Measurements from ENCODE around the gene SLC9A3.

The SLC9A3 gene

DNA sequence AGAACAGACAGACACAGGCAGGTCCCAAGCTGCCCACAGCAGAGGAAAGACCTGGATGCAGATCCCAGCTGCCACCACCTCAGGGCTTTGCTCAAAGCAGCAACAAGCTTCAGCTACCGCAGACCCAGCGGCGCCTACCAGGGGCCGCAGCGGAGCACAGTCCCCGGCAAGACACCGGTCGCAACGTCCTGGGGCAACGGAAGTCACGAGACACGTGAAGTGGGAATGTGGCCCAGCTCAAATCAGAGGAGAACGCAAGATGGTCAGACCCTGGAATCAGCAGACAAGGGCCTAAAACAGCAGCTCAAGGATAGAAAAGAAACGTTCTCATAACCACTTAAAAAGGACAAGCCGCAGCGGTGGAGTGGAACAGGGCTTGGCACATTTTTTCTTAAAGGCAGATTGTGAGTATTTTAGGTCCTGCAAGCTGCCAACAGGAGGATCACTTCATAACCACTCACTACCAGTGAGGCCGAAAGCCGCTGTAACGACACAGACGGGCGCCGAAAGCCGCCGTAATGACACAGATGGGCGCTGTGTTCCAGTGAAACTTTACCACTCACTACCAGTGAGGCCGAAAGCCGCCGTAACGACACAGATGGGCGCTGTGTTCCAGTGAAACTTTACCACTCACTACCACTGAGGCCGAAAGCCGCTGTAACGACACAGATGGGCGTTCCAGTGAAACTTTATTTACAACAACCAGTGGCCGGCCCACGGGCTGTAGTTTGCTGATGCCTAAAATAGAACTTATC lies 21.7 kb downstream of the SLC9A3 start:
- no peak for DNase-seq

DNA sequence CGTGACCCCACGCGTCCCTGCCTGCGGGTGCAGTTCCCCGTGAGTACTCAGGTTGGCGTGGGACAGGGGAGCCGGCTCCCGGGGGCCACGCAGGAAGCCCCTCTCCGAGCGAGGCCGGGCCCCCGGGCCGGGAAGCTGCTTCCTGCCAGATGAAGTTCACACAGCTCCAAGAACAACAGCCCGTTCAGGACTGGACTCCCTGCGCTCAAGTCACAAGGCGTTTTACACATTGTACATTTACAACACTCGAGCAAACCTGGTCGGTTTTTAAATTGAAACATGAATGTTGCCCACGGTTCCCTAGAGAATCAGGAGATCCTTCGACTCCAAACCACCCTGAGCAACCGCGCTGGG lies 22.4 kb downstream of the SLC9A3 start:
- no peak for DNase-seq

DNA sequence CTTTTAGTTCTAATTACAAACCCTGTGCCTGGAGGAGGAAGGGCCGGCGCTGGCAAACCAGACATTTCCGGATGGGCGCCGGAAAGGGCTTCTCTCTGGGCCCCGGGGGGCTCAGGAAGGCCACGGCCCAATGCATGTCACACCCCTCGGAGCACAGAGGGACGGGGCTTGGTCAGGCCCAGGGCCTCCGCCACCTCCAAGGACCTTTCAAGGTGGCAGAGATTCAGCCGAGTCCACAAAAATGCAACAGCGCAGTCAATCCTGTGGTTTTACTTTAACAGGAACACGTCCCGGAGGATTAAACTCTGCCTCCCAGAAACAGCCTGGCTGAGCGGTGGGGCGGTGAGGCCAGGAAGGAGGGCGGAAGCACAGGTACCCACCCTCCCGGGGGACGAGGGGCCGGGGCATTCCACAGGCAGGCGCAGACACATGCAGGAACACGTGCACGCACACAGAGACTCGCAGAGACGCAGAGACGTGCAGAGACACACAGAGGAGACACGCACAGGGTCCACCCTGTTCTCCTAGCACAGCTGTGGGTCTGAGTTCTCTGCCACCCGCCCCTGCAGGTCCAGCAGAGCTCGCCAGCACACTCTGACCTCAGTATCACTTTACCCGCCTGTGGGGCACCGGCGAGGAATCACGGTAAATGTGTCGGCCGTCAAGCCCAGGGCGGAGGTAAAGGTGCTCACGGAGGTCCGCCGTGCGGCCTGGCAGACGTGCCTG lies 23.0 kb downstream of the SLC9A3 start:
- no peak for DNase-seq

DNA sequence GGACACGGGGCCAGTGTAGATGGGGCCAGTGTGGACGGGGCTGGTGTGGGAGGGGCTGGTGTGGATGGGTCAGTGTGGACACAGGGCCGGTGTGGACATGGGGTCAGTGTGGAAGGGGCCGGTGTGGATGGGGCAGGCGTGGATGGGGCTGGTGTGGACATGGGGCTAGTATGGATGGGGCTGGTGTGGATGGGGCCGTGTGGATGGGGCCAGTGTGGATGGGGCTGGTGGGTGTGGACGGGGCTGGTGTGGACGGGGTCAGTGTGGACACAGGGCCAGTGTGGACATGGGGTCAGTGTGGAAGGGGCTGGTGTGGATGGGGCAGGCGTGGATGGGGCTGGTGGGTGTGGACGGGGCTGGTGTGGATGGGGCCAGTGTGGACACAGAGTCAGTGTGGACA lies 23.8 kb downstream of the SLC9A3 start:
- DNase-seq: no peak

DNA sequence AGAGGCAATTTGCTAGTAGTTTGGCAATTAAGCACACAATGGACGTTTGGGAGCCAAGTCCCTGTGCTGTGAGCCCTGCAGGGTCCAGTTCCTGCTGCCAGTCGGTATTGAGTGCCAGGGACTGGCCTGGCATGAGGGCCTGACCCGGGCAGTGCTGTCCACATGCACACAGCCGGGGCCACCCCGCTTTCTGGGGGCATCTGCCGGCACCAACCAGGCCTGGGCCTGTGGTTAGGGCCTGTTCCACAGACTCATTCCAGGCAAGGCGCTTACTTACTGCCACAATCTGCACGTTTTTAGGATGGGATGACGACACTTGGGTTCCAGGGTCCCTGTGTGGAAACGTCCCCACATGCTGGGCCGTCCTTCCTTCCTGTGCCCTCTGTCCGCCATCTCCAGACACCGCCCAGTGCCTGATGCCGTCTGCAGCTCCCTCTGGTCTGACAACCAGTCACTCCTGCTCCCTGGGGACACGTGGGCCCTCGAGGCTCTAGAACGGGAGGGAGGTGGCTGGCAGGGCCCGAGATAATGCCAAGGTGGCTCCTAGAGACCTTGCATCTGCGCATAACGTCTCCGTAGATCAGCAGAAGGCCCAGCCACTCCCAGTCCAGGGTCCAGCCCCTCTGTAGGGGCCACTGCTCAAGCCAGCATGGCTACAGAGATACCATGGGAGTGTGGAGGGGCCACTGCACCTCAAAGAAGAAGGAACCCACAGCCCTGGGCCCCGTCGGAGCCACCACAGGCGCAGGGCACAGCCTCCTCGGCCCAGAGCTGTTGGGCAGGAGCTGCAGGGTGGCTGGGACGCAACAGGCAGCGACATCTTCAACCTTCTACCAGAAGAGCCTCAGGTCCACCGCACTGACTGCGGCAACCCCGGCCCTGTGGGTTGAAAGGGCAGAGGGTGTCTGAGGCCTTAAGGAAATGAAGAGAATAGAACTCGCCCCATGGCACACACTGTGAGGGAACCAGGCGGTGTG lies 24.7 kb downstream of the SLC9A3 start:
- DNase-seq: no peak

DNA sequence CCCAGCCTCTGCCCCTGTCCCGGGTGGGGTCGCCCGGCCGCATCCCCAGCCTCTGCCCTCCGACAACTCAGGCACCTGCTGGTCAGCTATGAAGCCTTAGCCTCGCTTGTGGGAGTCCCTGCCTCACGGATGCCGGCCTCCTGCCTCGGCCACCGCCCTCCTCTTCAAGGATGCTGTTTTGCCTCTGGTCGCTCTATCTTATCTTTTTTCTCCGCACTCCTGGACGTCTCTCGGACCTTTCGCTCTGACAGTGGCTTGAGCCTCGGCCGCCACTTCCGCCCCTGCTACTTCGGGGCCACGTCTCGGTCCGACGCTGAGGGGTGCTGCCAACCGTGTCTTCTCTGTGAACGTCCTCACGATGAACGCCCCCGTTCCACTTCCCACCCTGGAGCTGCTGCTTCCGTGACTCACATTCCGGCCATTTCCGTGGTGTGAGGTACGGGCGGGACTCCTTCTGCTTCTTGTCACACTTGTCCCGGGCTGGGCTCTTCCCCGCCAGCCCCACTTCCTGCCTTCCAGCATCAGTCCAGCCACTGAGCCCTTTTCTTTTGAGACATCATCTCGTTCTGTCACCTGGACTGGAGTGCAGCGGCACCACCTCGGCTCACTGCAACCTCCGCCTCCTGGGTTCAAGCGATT lies 26.3 kb downstream of the SLC9A3 start:
- no peak for DNase-seq

DNA sequence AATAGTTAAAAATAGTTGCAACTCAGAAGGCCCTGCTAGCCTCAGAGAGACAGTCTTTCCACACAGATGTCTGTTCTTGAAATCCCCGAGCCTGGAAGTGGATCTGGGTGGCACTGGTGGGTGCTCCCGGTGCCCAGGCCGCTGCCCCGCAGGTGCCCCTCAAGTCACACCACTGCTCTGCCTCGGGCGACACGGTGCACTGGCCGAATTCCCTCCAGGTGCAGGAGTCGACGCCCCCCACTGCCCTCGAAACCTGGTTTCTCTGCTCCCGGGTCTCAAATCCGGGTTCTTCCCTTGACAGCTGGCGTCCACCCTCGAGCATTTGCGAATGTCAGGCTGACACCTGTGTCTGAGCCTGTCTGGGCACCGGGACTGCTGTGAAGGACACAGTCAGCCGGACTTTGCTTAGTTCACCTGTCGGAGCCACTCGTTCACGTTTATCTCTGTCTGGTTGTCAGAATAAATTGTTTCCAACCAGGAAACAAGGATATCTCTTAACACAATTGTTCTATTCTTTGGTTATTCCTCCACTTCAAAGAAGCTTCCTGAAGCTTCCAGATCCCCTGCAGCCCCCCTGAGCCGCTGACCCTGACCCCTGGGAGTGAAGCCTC lies 27.1 kb downstream of the SLC9A3 start:
- no peak for DNase-seq

DNA sequence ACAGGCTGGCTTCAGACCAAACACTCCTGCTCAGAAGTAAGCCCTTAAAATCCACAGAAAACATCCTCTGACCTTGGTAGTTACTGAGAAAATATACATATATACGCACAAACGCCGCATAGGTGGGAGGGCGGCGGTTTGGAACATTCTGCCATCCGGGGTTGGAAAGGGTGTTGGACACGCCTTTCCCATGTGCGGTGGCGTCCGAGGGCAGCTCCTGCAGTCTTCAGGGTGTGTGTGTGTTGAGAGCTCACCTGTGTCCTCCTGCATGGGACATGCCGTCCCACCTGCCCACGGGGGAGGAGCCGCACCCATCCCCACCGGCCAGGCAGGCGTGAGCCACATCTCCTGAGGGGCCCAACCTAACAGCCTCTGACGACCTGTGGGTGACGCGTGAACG lies 28.2 kb downstream of the SLC9A3 start:
- no peak for DNase-seq

DNA sequence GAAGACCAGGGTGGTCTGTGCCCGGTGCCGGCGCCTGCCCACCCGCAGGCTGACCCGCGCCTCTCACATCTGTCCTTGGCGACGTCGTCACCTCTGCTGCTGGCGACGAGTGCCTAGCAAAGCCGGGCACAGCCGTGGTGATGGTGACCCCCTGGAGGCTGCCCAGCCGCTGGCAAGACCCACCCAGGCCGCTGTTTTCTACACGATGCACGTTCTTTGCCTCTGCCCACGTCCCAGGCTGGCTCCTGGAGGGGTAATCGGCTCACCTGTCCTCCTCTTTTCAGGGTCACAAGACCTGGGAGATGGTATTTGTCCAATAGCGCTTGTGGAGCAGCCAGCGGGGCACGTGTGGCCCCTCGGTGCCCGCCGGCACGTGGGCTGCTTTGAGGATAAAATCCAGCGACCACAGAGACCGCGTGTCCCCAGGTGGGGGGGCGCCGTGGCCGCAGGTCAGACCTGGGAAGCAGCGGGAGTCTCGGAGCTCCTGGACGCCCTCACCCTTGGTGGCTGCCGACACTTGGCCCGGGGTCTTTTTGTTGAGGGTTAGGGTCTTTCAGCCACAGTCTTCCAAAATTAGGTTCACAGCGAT lies 29.5 kb downstream of the SLC9A3 start:
- DNase-seq: no peak

DNA sequence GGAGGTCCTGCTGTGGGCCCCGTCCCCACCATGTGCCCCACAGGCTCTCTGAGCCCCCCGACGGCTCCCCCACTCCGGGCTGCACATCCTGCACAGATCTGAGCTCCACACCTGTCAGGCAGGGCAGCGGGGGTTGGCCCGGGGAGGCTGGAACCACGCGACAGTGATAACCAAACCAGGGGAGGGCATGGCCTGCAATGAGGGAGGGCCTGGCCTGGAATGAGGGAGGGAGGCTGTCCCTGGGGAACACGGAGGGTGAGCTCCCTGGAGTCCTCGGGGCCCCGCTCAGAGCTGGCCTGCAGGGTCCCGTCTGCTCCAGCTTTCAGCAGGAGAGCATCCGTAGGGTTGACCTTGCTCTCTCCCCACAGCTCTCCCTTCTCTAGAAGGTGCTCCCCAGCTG lies 30.5 kb downstream of the SLC9A3 start:
- DNase-seq: no peak

DNA sequence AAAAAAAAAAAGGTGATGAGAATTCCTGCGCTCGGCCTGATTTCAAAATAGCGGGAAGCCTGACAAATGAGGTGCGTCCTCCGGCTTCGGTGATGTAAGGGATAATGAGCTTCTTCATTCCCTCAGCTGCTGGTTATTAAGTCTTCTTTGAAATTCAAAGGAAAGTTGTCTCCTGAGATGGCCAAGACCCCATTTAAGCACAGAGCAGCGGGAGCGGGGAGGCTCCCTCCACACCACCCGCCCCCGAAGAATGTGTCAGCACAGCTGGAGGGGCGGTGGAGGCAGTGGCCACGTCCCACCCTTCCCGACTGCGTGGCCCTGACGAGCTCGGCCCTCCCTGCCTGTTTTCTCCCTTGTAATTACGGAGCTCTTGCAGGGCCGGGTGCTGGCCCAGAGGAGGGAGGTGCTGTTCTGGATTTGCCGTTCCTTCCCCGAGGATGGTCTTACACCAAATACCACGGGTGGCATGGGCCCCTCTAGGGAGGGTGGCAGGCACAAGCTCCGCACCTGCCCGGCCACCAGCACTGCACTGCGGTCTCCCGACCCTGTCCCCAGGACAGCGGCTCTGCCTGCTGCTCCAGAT lies 31.0 kb downstream of the SLC9A3 start:
- DNase-seq: no peak

DNA sequence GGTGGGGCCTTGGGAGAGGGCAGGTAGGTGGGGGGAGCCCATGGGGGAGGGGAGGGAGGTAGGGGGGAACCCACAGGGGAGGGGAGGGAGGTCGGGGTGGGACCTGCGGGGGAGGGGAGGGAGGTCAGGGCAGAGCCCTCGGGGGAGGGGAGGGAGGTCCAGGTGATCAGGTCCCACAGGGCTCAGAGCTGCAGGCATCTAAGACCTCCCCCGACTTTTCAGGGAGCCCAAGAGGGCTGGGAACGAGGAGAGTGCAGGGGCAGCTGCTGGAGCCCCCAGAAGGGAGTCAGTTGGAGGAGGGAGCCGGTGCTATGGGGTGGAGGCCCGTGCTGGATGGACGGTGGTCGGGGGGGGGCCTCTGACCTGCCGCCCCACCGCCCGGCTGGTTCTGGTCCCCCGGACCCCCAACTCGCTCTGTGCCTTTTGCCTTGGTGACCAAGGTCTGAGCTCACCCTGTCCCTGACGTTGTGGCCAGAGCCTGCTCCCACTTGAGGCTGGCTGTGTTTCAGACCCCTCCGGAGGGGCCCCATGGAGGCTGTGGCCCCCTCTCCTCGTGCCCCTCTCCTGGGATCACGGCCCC lies 31.8 kb downstream of the SLC9A3 start:
- DNase-seq: no peak

DNA sequence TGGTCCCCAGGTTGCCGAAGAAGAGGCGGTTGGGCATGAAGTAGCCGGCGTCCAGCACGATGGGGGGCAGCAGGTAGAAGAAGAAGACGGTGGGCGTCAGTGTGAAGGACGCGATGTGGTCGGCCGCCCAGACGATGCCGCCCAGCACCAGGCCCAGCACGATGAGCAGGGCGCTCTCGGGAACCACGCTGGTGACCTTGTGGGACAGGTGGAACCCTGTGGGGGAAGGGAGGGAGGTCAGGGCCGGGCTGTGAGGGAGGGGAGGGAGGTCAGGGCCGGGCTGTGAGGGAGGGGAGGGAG lies 32.4 kb downstream of the SLC9A3 start:
- DNase-seq: no peak

DNA sequence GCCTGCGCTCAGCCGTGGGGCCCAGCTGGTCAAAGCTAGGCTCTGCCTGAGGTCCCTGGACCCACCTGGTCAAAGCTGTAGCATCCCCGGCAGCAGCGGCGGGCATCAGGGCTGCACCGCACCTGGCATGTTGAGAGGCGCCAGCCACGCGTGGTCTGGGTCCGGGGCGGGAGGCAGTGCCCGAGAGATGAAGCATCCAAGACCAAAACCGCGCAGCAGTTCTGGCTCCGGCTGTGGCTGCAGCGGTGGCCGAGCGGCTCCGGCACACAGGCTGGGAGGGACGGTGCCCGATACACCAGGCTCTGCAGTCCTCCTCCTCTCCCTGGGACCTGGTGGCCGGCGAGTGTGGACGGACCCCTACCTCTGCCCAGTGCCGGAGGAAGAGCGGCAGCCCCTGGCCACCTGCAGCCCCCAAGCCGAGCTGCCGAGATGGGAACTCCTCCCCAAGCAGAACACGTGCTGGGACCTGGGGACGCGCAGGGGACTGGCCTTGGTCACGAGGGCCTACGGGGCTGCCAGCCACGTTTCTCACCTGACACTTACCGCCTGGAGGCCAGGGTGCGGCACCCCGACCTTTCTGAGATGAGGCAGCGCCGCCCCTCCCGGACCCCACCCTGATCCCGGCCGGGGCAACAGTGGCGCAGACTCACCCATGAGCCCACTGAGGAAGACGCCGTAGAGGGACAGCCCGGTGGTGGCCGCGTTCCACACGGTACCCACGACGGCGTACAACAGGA lies 33.0 kb downstream of the SLC9A3 start:
- no peak for DNase-seq

DNA sequence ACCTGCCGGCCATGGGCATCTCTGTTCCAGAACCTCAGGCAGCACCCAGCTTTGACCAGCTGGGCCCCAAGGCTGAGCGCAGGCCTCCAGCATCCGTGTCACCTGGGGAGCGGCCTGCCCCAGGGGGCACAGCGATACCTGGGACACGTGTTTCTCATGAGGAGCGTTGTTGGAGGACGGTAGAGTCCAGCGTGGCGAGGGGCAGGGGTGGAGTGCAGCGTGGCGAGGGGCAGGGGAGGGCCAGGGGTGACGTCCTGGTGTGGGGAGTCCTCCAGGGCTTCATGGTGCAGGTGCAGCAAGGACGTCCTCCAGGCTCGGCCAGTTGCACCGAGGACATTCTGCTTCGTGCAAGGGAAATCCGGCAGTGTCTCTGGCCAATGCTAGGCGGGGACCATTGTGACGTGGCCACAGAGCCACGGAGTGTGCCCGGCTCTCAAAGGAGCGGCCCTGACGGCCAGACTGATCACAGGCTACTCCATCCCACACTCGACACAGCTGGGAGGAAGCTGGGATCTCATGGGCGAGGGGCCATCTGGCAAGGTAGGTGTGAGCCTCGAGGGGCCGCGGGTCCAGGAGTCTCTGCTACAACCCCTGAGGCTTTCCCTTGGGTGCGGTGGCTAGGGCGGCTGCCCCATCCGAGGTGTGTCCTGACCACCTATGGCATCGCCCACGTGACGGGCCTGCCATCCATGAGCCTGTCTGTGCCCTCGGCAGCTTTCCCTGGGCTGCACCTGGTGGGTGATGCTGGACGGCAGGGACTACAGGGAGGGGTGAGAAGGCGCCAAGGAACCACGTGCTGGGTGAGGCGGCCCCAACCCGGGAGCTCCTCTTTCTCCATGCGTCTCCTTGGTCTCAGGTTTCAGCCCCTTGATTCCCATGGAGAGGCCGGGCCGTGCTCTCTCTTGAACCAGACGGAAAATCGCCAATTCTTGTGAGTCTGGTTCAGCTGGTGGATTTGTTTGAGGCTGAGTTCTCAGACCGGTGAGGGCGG lies 33.8 kb downstream of the SLC9A3 start:
- DNase-seq: no peak

DNA sequence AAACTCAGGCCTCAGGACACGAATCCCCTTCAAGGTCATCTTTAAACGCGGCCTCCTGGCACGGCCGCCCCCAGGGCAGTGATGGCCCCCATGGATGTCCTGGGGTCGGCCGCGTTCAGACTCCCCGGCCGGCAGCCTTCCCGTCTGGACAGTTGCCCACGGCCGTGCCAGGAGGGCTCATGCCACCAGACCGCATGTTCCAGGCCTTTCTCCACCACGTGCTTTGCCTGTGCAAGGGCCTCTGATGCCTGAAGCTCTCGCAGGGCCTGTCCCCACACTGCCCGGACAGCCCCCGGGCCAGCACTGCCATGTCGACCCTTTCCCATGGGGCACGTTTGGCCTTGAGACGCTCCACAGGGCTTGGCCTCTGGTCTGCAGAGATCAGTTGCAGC lies 34.6 kb downstream of the SLC9A3 start:
- DNase-seq: no peak

DNA sequence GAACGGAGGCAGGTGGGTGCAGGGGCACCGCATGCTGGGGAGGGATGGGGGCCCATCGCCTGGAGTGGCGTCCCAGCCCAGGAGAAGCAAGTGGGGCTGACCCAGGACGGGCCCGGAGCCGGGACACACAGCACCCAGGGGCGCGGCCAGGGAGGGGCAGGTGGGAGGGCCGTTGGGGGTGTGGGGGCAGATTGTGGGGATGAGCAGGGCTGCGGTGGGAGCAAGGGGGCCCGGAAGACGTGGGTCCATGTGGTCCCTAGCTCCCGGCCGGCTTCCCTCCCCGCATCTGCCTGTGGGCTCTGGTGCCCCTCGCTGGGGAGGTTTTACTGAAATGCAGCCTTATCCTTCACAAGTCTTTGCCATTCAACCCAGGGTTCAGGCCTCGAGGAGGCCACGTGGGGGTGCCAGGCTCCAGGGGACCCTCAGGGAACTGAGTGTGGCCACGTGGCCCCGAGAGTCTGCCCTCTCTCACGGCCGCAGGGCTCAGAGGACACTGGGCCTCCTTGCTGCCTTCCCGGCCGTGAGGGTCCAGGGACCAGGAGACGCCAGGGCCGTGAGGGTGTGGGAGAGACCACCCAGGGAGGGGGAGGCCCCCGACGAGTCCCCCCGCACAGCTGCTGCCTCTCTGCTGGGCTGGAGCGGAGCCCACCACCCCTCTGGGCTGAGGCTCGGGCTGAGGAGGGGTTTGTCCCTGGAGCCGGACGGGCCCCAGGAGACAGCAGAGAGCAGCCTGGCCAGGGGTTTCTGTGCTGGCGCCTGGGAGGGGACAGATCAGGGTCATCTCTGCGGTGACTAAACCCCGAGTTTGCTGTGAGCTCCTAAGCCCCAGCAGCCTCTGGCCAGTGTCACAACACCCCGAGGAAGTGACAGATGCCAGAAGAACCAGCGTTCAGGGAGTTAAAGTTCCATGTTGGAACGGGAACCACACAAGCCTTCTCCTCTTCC lies 35.2 kb downstream of the SLC9A3 start:
- DNase-seq: no peak

DNA sequence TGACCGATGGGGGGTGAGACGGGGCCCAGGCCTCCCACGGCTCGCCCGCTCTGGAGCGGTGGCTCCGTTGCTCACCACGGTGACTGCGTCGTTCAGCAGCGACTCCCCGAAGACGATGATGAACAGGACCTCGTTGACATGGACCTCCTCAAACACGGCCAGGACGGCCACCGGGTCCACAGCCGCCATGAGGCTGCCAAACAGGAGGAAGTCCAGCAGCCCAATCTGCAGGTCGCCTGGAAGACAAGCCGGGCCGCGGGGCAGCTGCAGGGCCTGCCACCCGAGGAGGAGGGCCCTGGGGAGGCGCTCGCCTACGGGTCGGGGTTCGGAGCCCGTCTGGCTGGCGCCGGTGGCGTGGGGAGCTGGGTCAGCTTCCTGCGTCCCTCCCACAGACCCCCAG lies 36.0 kb downstream of the SLC9A3 start:
- DNase-seq: no peak
